Trophoblast cell (in vitro differentiated cells and primary cell): ENCODE measurements around the gene CPA5.

Source experiments
- DNase-seq, 2 donors: peaks; one replicate each; pipeline ENCODE4 v3.0.0-alpha.2; 2016
- H2AFZ ChIP-seq: 2 replicates; pipeline ENCODE4 v1.6.1; 2013; ENCODE audit warnings: low read length, moderate library complexity, mild to moderate bottlenecking; ENCODE audit not compliant: insufficient read depth, poor library complexity
- H2AK5ac ChIP-seq: 2 replicates; pipeline ENCODE4 v1.6.1; 2013; ENCODE audit warnings: mild to moderate bottlenecking, low read length
- H2BK120ac ChIP-seq: 2 replicates; pipeline ENCODE4 v1.6.1; 2013; ENCODE audit warnings: low read length, mild to moderate bottlenecking, moderate library complexity; ENCODE audit not compliant: insufficient read depth, poor library complexity
- H2BK12ac ChIP-seq: 2 replicates; pipeline ENCODE4 v1.6.1; 2013; ENCODE audit warnings: mild to moderate bottlenecking, low read length, moderate library complexity
- H2BK5ac ChIP-seq: 2 replicates; pipeline ENCODE4 v1.6.1; 2013; ENCODE audit warnings: low read length, low read depth, moderate library complexity, mild to moderate bottlenecking; ENCODE audit not compliant: poor library complexity
- H3K14ac ChIP-seq: 2 replicates; pipeline ENCODE4 v1.6.1; 2013; ENCODE audit warnings: mild to moderate bottlenecking, low read length
- H3K18ac ChIP-seq: 2 replicates; pipeline ENCODE4 v1.6.1; 2013; ENCODE audit warnings: mild to moderate bottlenecking, low read length
- H3K23ac ChIP-seq: 2 replicates; pipeline ENCODE4 v1.6.1; 2013; ENCODE audit warnings: low read length
- H3K27ac ChIP-seq: 2 replicates; pipeline ENCODE4 v1.5.1; 2013; ENCODE audit warnings: low read depth, mild to moderate bottlenecking, inconsistent platforms, low read length, moderate library complexity
- H3K27me3 ChIP-seq: 2 replicates; pipeline ENCODE4 v1.6.1; 2013; ENCODE audit warnings: inconsistent platforms, mild to moderate bottlenecking, low read length, moderate library complexity; ENCODE audit not compliant: insufficient read depth
- H3K36me3 ChIP-seq, 2 experiments: 1 replicate in 1 of 2; 2 replicates in 1 of 2; pipeline ENCODE4 v1.6.1; 2013; ENCODE audit warnings: low read length in 2 of 2, mild to moderate bottlenecking in 2 of 2, moderate library complexity in 1 of 2; ENCODE audit not compliant: insufficient read depth in 2 of 2, control insufficient read depth in 1 of 2
- H3K4ac ChIP-seq: 2 replicates; pipeline ENCODE4 v1.6.1; 2013; ENCODE audit warnings: low read depth, mild to moderate bottlenecking, low read length, moderate library complexity
- H3K4me1 ChIP-seq, 2 experiments: 1 replicate in 1 of 2; 2 replicates in 1 of 2; pipeline ENCODE4 v1.6.1; 2013; ENCODE audit warnings: low read length in 2 of 2, mild to moderate bottlenecking in 2 of 2, moderate library complexity in 1 of 2; ENCODE audit not compliant: insufficient read depth in 2 of 2, control insufficient read depth in 1 of 2
- H3K4me2 ChIP-seq: 2 replicates; pipeline ENCODE4 v1.6.1; 2013; ENCODE audit warnings: inconsistent platforms, mild to moderate bottlenecking, low read length, moderate library complexity
- H3K4me3 ChIP-seq: 2 replicates; pipeline ENCODE4 v1.5.1; 2013; ENCODE audit warnings: mild to moderate bottlenecking, low read depth, low read length, inconsistent platforms
- H3K79me1 ChIP-seq: one replicate; pipeline ENCODE4 v1.6.1; 2013; ENCODE audit warnings: low read length
- H3K79me2 ChIP-seq: 2 replicates; pipeline ENCODE4 v1.6.1; 2013; ENCODE audit warnings: low read length, mild to moderate bottlenecking; ENCODE audit not compliant: control insufficient read depth, insufficient read depth, poor library complexity
- H3K9ac ChIP-seq: 2 replicates; pipeline ENCODE4 v1.6.1; 2013; ENCODE audit warnings: mild to moderate bottlenecking, low read length
- H3K9me3 ChIP-seq: 2 replicates; pipeline ENCODE4 v1.6.1; 2013; ENCODE audit warnings: low read depth, mild to moderate bottlenecking, control low read depth, inconsistent platforms, low read length; ENCODE audit not compliant: insufficient read depth
- H4K12ac ChIP-seq: 2 replicates; pipeline ENCODE4 v1.6.1; 2013; ENCODE audit warnings: low read depth, mild to moderate bottlenecking, low read length, moderate library complexity
- H4K8ac ChIP-seq: 2 replicates; pipeline ENCODE4 v1.6.1; 2013; ENCODE audit warnings: low read depth, mild to moderate bottlenecking, low read length, moderate library complexity
- H4K91ac ChIP-seq: one replicate; pipeline ENCODE4 v1.6.1; 2013; ENCODE audit warnings: low read depth, mild to moderate bottlenecking, low read length, moderate library complexity
- WGBS: extraction: QIAGEN DNeasy Blood & Tissue Kit; methylation state at CpG from one replicate; pipeline ENCODE4 v1.1.7; 2013; ENCODE audit warnings: missing lambda C conversion rate; ENCODE audit not compliant: insufficient read length, insufficient coverage; ENCODE audit errors: extremely low coverage; 5-methylcytosine and 5-hydroxymethylcytosine counted together

Gene CPA5

DNA sequence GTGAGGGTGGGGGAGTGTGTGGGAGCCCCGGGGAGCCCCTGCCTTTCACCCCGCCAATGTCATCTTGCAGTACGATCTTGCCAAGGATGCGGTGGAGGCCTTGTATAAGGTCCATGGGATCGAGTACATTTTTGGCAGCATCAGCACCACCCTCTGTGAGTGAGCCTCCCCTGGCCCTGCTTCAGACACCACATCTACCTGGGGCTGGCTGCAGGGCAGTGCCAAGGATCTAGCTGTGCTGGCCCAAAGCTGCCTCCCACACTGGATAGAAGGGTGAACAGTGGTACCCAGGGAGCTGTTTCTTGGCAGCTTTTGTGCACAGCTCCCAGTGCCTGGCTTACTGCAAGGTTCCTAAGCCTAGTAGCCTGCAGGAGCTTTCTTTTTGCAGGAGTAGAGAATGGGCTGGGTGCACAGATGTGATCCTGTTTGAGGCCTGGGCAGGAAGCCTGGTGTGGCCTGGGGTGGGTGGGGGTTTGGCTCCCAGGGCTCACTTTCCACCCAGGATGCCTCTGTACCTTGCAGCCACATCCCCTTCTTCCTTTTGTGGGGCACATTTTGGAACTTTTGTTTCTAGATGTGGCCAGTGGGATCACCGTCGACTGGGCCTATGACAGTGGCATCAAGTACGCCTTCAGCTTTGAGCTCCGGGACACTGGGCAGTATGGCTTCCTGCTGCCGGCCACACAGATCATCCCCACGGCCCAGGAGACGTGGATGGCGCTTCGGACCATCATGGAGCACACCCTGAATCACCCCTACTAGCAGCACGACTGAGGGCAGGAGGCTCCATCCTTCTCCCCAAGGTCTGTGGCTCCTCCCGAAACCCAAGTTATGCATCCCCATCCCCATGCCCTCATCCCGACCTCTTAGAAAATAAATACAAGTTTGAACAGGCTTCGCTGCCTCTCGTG is 23.5 kb downstream of the CPA5 start:
- Histone ChIP-seq H3K36me3 (no peaks in the 10 kb centered on the region), H3K23ac (no peak overlapping the region), H4K91ac (peak overlapping the region; percentile 81), H2BK120ac (peak overlapping the region; percentile 88), H3K4ac (no peak overlapping the region), H4K8ac (no peak overlapping the region), H3K4me1 (peaks cover 43 to 53% of the 10 kb centered on the region in 2 experiments), H3K9me3 (no peaks in the 10 kb centered on the region), H2AK5ac (peak overlapping the region; percentile 89), H3K14ac (peak overlapping the region; percentile 87), H3K79me1 (peaks cover 55% of the 10 kb centered on the region), H2AFZ (no peak overlapping the region), H3K4me2 (no peak overlapping the region), H3K79me2 (peaks cover 9% of the 10 kb centered on the region), H3K9ac (no peak overlapping the region), H2BK12ac (peak overlapping the region; percentile 83), H3K27me3 (no peaks in the 10 kb centered on the region), H2BK5ac (no peak overlapping the region), H3K4me3 (no peak overlapping the region), H3K27ac (no peak overlapping the region), H4K12ac (no peak overlapping the region), H3K18ac (peak overlapping the region; percentile 25)
- no CpG with 5 or more reads among the region's 19 CpGs for WGBS
- DNase-seq: no peak

DNA sequence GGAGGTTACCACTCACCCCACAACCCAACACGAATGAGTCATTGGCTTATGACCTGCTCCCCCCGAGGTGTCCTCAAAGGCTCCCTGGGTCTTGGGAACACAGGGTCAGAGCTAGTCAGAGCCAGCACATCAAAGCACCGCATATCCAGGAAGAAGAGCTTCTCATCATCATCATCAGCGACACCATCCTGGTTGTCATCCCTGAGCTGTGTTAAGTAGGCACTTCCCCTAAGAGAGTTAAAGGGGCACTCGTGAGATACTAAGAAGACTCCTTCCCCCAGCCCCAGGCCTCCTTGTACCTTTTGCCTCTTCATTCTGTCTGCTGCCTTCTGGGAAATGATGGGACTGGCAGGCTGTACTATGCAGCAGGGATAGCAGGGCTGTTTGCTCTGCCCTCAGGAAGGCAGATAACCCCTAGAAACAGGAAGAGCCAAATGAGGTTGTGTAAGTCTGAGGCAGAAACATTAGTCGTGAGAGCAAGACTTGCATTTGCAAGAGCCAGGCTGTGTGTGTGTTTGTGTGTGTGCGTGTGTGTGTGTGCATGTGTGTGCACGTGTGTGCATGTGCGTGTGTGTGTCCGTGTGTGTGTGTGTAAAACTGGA is 24.6 kb downstream of the CPA5 start:
- no peaks in the 10 kb centered on the region for H3K9me3 ChIP-seq
- H4K12ac ChIP-seq: no peak overlapping the region
- peak in 1 of 2 donors; percentile 58 for DNase-seq
- no peaks in the 10 kb centered on the region for H3K27me3 ChIP-seq
- H4K91ac ChIP-seq: peak overlapping the region; percentile 81
- no peak overlapping the region for H3K4me3 ChIP-seq
- peak overlapping the region; percentile 88 for H2BK120ac ChIP-seq
- H2AK5ac ChIP-seq: peak overlapping the region; percentile 89
- no peak overlapping the region for H3K23ac ChIP-seq
- peak overlapping the region; percentile 67 for H4K8ac ChIP-seq
- peak overlapping the region; percentile 83 for H2BK12ac ChIP-seq
- peak overlapping the region; percentile 44 for H3K27ac ChIP-seq
- peak overlapping the region; percentile 87 for H3K14ac ChIP-seq
- H3K79me1 ChIP-seq: peaks cover 61% of the 10 kb centered on the region
- H3K18ac ChIP-seq: peak overlapping the region; percentile 55
- H2BK5ac ChIP-seq: peak overlapping the region; percentile 78
- H3K79me2 ChIP-seq: peaks cover 13% of the 10 kb centered on the region
- no peak overlapping the region for H2AFZ ChIP-seq
- peaks cover 41 to 52% of the 10 kb centered on the region in 2 experiments for H3K4me1 ChIP-seq
- no peak overlapping the region for H3K9ac ChIP-seq
- peak overlapping the region; percentile 26 for H3K4ac ChIP-seq
- H3K4me2 ChIP-seq: no peak overlapping the region
- WGBS: no CpG with 5 or more reads among the region's 10 CpGs
- H3K36me3 ChIP-seq: no peaks in the 10 kb centered on the region

DNA sequence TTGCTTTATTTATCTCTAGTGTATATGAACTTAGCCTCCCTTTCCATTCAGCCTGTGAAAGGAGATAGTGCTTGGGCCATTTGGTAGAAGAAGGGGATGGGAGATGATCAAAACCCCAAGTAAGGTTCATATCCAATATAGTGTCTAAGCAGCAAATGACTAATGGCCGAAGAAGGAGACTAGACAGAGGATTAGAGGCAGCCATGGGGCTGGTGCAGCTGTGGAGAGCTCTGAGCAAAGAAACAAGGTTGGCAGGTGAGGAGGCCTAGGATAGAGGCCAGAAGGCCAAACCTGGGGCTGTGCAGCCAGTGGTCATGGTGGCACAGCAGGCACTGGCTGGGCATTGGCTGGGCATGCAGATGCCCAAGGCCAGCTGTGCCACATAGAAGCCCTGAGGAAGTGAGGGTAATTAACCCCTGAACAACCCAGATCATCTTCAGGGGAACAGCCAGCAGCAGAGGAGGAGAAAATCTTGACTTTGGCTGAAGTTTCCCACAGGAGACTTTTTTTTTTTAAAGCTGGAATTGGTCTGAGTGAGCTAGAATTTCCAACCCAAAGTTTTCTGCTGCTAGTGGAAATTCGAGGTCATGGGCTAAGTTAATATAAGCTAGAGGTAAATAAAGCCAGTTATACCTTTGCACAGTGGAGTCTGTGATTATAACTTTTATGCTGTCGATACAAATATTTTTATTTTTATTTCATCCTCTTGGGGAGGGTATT is 25.4 kb downstream of the CPA5 start:
- Histone ChIP-seq H4K91ac (peak overlapping the region; percentile 64), H3K79me1 (peaks cover 63% of the 10 kb centered on the region), H3K27me3 (no peaks in the 10 kb centered on the region), H2BK12ac (peak overlapping the region; percentile 86), H3K23ac (no peak overlapping the region), H2BK5ac (peak overlapping the region; percentile 74), H3K36me3 (no peaks in the 10 kb centered on the region), H3K79me2 (peaks cover 17% of the 10 kb centered on the region), H4K12ac (no peak overlapping the region), H3K9me3 (no peaks in the 10 kb centered on the region), H2AK5ac (peak overlapping the region; percentile 86), H3K18ac (peak overlapping the region; percentile 25), H4K8ac (peak overlapping the region; percentile 60), H2AFZ (peak overlapping the region; percentile 50), H3K27ac (peak overlapping the region; percentile 44), H3K4ac (peak overlapping the region; percentile 27), H3K4me3 (no peak overlapping the region), H2BK120ac (peak overlapping the region; percentile 83), H3K9ac (no peak overlapping the region), H3K4me1 (peaks cover 42 to 52% of the 10 kb centered on the region in 2 experiments), H3K14ac (peak overlapping the region; percentile 55), H3K4me2 (no peak overlapping the region)
- WGBS: no CpG with 5 or more reads among the region's 3 CpGs
- no peak for DNase-seq

DNA sequence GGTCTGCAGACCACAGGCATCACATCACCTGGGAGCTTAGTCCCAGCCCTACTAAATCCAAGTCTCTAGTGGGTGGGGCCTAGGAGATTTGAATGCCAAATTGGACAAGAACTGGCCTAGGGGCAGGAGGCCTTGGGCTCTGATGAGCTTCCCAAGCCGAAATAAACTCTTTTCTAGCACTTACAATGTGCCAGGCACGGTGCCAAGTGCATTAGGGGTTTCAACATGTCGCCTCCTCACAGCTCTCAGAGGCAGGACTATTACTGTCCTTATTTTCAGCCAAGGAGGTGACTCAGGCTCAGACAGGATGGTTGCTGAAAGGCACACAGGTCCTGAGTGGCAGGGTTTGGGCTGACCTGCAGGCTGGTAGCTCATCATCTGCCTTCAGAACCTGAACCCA is 26.4 kb downstream of the CPA5 start:
- no CpG with 5 or more reads among the region's 3 CpGs for WGBS
- no peaks in the 10 kb centered on the region for H3K36me3 ChIP-seq
- H3K14ac ChIP-seq: peak overlapping the region; percentile 63
- no peak overlapping the region for H3K9ac ChIP-seq
- H3K79me2 ChIP-seq: peaks cover 17% of the 10 kb centered on the region
- no peak overlapping the region for H3K4me3 ChIP-seq
- no peak overlapping the region for H3K23ac ChIP-seq
- no peak for DNase-seq
- H3K4me2 ChIP-seq: no peak overlapping the region
- peak overlapping the region; percentile 59 for H2BK12ac ChIP-seq
- peak overlapping the region; percentile 86 for H4K91ac ChIP-seq
- H3K79me1 ChIP-seq: peaks cover 63% of the 10 kb centered on the region
- H2BK120ac ChIP-seq: peak overlapping the region; percentile 40
- H3K18ac ChIP-seq: peak overlapping the region; percentile 72
- H4K12ac ChIP-seq: no peak overlapping the region
- H4K8ac ChIP-seq: peak overlapping the region; percentile 75
- H3K4me1 ChIP-seq: peaks cover 36 to 46% of the 10 kb centered on the region in 2 experiments
- peak overlapping the region; percentile 50 for H3K4ac ChIP-seq
- no peaks in the 10 kb centered on the region for H3K27me3 ChIP-seq
- peaks cover 3% of the 10 kb centered on the region for H3K9me3 ChIP-seq
- peak overlapping the region; percentile 3 for H2BK5ac ChIP-seq
- H3K27ac ChIP-seq: no peak overlapping the region
- no peak overlapping the region for H2AFZ ChIP-seq
- H2AK5ac ChIP-seq: peak overlapping the region; percentile 11
